Nucleus accumbens (tissue), 56 donors: ENCODE data around the gene CNOT10.

Experiments used
- DNase-seq, 56 donors: peaks; one replicate each; lab custom pipeline; 2025; lab: John Stamatoyannopoulos, UW

CNOT10 gene

GRCh38 chr3:32816439-32817256 lies 131.7 kb downstream of the CNOT10 start:
- DNase-seq, result peak in 22 of 56 donors; percentile 4 to 62 (median 34)

- DNase-seq, result peak in 7 of 56 donors; percentile 19 to 62 (median 45)
These were observed 132.2 kb downstream of the CNOT10 start for GRCh38 chr3:32817257-32817557.

- peak in 9 of 56 donors; percentile 9 to 41 (median 23) for DNase-seq
These were observed 132.7 kb downstream of the CNOT10 start, which contains the start of gene TRIM71 for GRCh38 chr3:32817558-32818228. TRIM71 (plus strand) TSS chr3:32817997; CDS start chr3:32818081, 84 bp downstream.

GRCh38 chr3:32818229-32818969 lies 133.4 kb downstream of the CNOT10 start:
- DNase-seq, result peak in 2 of 56 donors; percentile 14 to 20

GRCh38 chr3:32818970-32819511 lies 134.1 kb downstream of the CNOT10 start:
- no peak for DNase-seq

GRCh38 chr3:32819551-32820348 lies 134.8 kb downstream of the CNOT10 start:
- DNase-seq, result no peak

GRCh38 chr3:32820430-32820829 lies 135.4 kb downstream of the CNOT10 start:
- DNase-seq, result no peak

- no peak for DNase-seq
These were observed 136.1 kb downstream of the CNOT10 start for GRCh38 chr3:32820971-32821685.

GRCh38 chr3:32821686-32822296 lies 136.8 kb downstream of the CNOT10 start:
- no peak for DNase-seq

GRCh38 chr3:32822609-32823498 lies 137.9 kb downstream of the CNOT10 start:
- DNase-seq, result no peak
